Measurements from ENCODE around the gene MEPCE. TPM values are rescaled to one million over a fixed set of nuclear protein-coding genes. Genes with fewer than 3 reads are reported as not detected.

The MEPCE gene
- total RNA-seq, 1 experiment from 2014 or later, result 43.3 TPM

DNA sequence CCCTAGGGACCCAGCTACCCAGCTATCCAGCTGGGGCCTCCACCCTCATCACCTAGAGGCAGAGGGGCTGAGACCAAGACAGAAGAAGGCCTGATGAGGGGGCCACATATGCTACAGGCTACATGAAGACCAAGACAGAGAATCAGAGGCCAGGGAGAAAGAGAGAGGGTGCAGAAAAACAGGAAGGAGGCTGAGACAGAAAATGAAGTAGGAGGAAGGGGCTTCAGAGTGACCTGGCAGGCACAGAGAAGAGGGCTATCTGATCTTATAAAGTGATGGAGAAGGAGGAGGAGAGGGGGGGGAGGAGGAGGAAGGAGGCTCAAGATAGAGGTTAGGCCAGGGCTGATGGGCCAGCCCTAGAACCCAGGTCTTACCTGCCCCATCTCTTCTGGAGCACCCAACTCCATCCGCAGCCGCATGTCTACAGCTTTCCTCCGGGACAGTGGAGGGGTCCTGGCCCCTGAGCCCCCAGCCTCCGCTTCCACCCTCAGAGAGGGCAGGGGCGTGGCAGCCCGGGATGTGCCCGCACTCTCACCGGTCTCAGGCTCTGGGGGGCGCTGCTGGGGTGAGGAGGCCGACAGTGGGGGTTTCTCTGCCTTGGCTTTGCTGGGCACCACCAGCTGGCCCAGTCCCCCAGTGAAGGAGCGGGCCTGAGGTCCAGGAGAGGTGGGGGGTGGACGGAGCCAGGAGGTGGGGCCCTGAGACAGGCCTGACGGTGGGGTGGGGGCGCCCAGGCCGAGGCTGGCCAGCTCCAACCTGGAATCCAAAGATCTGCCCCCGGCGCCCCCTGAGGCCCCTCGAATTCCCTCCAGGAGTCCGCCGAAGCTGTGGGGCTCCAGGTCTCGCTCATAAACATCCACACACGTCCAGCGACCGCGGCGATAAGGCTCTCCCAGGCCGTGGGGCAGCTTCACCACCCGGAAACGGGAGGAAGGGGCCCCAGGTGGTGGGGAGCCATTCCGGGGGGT is 47.6 kb downstream of the MEPCE start:
- CTCF ChIA-PET, result interaction anchor here (0.7 to 2.0 kb wide), 2 partner anchors 8 to 85 kb away, joined by 6 to 9 read pairs; no protein-coding TSS in a partner anchor

GRCh38 chr7:100477871-100478267 is 48.2 kb downstream of the MEPCE start:
- H3K27ac Mint-ChIP-seq (ENCODE audit: unreplicated experiment), result peak overlapping the region; percentile 50
- H3K36me3 ChIP-seq (ENCODE audit: control insufficient read depth, insufficient read depth, low read length), result 0 out of 2 replicates have a peak, but pooled peaks cover 1% of the 10 kb centered on the region
- peak overlapping the region; percentile 100 for H3K4me3 Mint-ChIP-seq (ENCODE audit: unreplicated experiment)
- intact Hi-C loops (cut with micrococcal nuclease; ENCODE audit: unreplicated experiment), result no loop called here
- H3K27me3 ChIP-seq (replicated peaks; ENCODE audit: control insufficient read depth, insufficient read depth, low read length), result no peaks in the 10 kb centered on the region
- TF ChIP-seq CTCF (IDR thresholded peaks at IDR 0.05; ENCODE audit: insufficient read depth in 1 of 2, low read depth in 1 of 2, low read length in 1 of 2, severe bottlenecking in 1 of 2, unreplicated experiment in 1 of 2), result no peak
- H3K9me3 ChIP-seq, result no peaks in the 10 kb centered on the region
- peak overlapping the region; percentile 94 for H3K4me3 ChIP-seq (ENCODE audit: low read depth, low read length)
- no peaks in the 10 kb centered on the region for H3K9me3 Mint-ChIP-seq (ENCODE audit: unreplicated experiment)
- H3K36me3 Mint-ChIP-seq (ENCODE audit: insufficient read depth, unreplicated experiment), result peaks cover 18% of the 10 kb centered on the region
- DNase-seq, result no peak
- BruUV-seq (replicated peaks), result no TSS peak
- CTCF ChIA-PET, result interaction anchor here (0.6 to 2.0 kb wide), 3 partner anchors 8 to 193 kb away, joined by 3 to 9 read pairs (median 6); no protein-coding TSS in a partner anchor
- POLR2A ChIA-PET, result interaction anchor here (2.2 kb wide), 1 partner anchor 108 kb away, joined by 10 read pairs; the partner anchor contains the start of genes FBXO24 and LRCH4
- 0 out of 2 replicates have a peak, but pooled peaks cover 3% of the 10 kb centered on the region for H3K4me1 ChIP-seq
- peaks cover 22% of the 10 kb centered on the region for H3K4me1 Mint-ChIP-seq (ENCODE audit: low read depth, unreplicated experiment)
- no peaks in the 10 kb centered on the region for H3K27me3 Mint-ChIP-seq (ENCODE audit: insufficient read depth, unreplicated experiment)

More for the DNA sequence above, 47.6 kb downstream of the MEPCE start:
- peak overlapping the region; percentile 61 for H3K4me3 Mint-ChIP-seq (ENCODE audit: unreplicated experiment)
- no peak for DNase-seq
- Histone ChIP-seq H3K9me3 (no peaks in the 10 kb centered on the region), H3K4me3 (ENCODE audit: low read depth, low read length) (no peak overlapping the region), H3K27me3 (replicated peaks; ENCODE audit: control insufficient read depth, insufficient read depth, low read length) (no peaks in the 10 kb centered on the region), H3K4me1 (no peaks in the 10 kb centered on the region), H3K36me3 (ENCODE audit: control insufficient read depth, insufficient read depth, low read length) (0 out of 2 replicates have a peak, but pooled peaks cover 1% of the 10 kb centered on the region)
- H3K27me3 Mint-ChIP-seq (ENCODE audit: insufficient read depth, unreplicated experiment), result no peaks in the 10 kb centered on the region
- no peak overlapping the region for H3K27ac Mint-ChIP-seq (ENCODE audit: unreplicated experiment)
- POLR2A ChIA-PET, result no interaction called here
- peaks cover 22% of the 10 kb centered on the region for H3K4me1 Mint-ChIP-seq (ENCODE audit: low read depth, unreplicated experiment)
- TF ChIP-seq CTCF (IDR thresholded peaks at IDR 0.05; ENCODE audit: insufficient read depth in 1 of 2, low read depth in 1 of 2, low read length in 1 of 2, severe bottlenecking in 1 of 2, unreplicated experiment in 1 of 2), result no peak
- peaks cover 20% of the 10 kb centered on the region for H3K36me3 Mint-ChIP-seq (ENCODE audit: insufficient read depth, unreplicated experiment)
- BruUV-seq (replicated peaks), result no TSS peak
- no peaks in the 10 kb centered on the region for H3K9me3 Mint-ChIP-seq (ENCODE audit: unreplicated experiment)
- intact Hi-C loops (cut with micrococcal nuclease; ENCODE audit: unreplicated experiment), result no loop called here

DNA sequence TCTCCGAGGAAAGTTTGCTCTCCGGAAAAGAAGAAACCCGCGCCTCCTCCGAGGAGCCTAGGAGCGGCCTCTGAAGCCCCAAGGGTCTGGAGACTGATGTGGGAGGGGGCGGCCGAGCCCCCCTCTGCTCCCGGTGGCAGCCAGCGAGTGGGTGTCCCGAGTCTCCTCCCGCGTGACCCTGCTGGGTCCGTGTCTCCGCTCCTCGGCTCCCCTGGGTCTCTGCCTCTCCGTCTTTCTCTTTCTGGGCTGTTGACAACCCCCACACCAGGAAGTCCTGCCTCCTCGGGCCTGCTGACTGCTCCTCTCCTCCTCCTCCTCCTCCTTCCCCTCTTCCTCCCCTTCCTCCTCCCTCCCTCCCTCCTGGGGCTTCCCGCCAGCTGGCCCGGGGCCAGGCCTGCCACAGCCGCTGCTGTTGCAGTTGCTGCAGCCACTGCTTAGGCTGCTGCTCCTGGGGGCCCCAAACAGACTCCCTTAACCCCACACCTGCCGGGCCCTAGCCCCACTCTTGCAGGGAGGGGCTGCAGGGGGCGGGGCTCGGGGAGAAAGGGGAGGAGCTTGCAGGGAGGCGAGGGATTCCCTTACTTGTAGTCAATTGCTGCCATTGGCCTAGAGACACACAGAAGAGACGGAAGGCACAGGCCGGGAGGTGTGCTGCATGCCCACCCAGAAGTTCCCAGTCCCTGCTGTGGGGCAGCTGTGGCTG is 49.5 kb downstream of the MEPCE start, which contains the start of gene TSC22D4:
TSS of gene TSC22D4 (minus strand) at position 257 of the 703 bp plus-strand sequence. CDS start 1,176 bp downstream, outside the sequence.
- ChIA-PET POLR2A (interaction anchor here (0.6 to 2.2 kb wide), 4 partner anchors 51 to 227 kb away, joined by 3 to 10 read pairs (median 4); partner anchors contain the start of genes FBXO24, LRCH4, POP7 and ZCWPW1), CTCF (interaction anchor here (1.0 to 2.0 kb wide), 3 partner anchors 10 to 81 kb away, joined by 4 to 7 read pairs (median 6); no protein-coding TSS in a partner anchor)
- H3K4me3 Mint-ChIP-seq (ENCODE audit: unreplicated experiment), result peak within 1 kb of the TSS; percentile 100
- Histone ChIP-seq H3K27me3 (replicated peaks; ENCODE audit: control insufficient read depth, insufficient read depth, low read length) (no peaks in the 10 kb centered on the region), H3K4me1 (peaks cover 7% of the 10 kb centered on the region; the same call in 1 of the 2 replicates), H3K9me3 (no peaks in the 10 kb centered on the region), H3K36me3 (ENCODE audit: control insufficient read depth, insufficient read depth, low read length) (0 out of 2 replicates have a peak, but pooled peaks cover 1% of the 10 kb centered on the region), H3K4me3 (ENCODE audit: low read depth, low read length) (peak within 1 kb of the TSS; percentile 94)
- intact Hi-C loops (cut with micrococcal nuclease; ENCODE audit: unreplicated experiment), result no loop called here
- peak; percentile 87 to 93 for DNase-seq
- H3K27me3 Mint-ChIP-seq (ENCODE audit: insufficient read depth, unreplicated experiment), result no peaks in the 10 kb centered on the region
- H3K27ac Mint-ChIP-seq (ENCODE audit: unreplicated experiment), result peak within 1 kb of the TSS; percentile 80
- H3K36me3 Mint-ChIP-seq (ENCODE audit: insufficient read depth, unreplicated experiment), result peaks cover 10% of the 10 kb centered on the region
- no peak for TF ChIP-seq CTCF (IDR thresholded peaks at IDR 0.05; ENCODE audit: insufficient read depth in 1 of 2, low read depth in 1 of 2, low read length in 1 of 2, severe bottlenecking in 1 of 2, unreplicated experiment in 1 of 2)
- H3K4me1 Mint-ChIP-seq (ENCODE audit: low read depth, unreplicated experiment), result peaks cover 22% of the 10 kb centered on the region
- H3K9me3 Mint-ChIP-seq (ENCODE audit: unreplicated experiment), result no peaks in the 10 kb centered on the region
- BruUV-seq (replicated peaks), result no TSS peak

Data from Caco-2 (cell line).